Muscle layer of colon (tissue), 2 donors: ENCODE data around the gene KLC1.
"Not testable (repeated sequence)": the region's sequence is repeated elsewhere in the genome, so short reads cannot be mapped to it uniquely, and the experiment has no call there.

Source experiments
- H3K27ac ChIP-seq: one replicate; pipeline ENCODE4 v1.7.0; 2013; ENCODE audit warnings: low read depth, mild to moderate bottlenecking, low read length, moderate library complexity
- H3K27me3 ChIP-seq, 2 donors: one replicate each; pipeline ENCODE4 v1.7.0; 2013; ENCODE audit warnings: low read length in 2 of 2, mild to moderate bottlenecking in 2 of 2; ENCODE audit not compliant: insufficient read depth in 2 of 2, control insufficient read depth in 1 of 2
- H3K36me3 ChIP-seq: one replicate; pipeline ENCODE4 v1.7.0; 2013; ENCODE audit warnings: mild to moderate bottlenecking, low read length; ENCODE audit not compliant: insufficient read depth
- H3K4me1 ChIP-seq: one replicate; pipeline ENCODE4 v1.7.0; 2013; ENCODE audit warnings: mild to moderate bottlenecking, low read length; ENCODE audit not compliant: insufficient read depth
- H3K4me3 ChIP-seq, 2 donors: one replicate each; pipeline ENCODE4 v1.7.0; 2013; ENCODE audit warnings: low read length in 2 of 2, low read depth in 1 of 2, mild to moderate bottlenecking in 1 of 2, moderate library complexity in 1 of 2
- H3K9ac ChIP-seq: one replicate; pipeline ENCODE4 v1.7.0; 2013; ENCODE audit warnings: low read length
- H3K9me3 ChIP-seq: one replicate; pipeline ENCODE4 v1.7.0; 2013; ENCODE audit warnings: mild to moderate bottlenecking, low read length
- donor health status: abdominal sarcoma.
- donor health status: Adenocarcinoma of cecum.

KLC1 gene

DNA sequence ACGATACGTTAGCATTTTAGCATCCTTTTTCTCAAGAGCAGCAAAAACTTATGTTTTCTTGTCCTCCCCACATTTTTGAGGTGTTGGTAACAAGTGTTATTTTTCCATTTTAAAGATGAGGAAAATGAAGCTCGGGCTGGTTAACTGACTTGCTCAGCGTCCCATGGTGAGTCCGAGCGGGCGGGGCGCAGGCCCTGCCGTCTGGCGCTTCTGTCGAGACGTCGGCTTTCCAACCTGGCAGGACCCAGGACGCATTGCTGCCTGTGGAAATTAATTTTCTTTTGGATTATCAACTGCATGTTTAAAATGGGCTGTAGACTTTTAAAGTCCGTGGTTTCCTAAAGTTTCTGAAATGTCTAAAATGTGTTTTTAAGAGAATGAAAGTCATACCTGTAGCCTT is 55.9 kb downstream of the KLC1 start:
- H3K4me3 ChIP-seq, result no peak overlapping the region
- H3K9me3 ChIP-seq, result no peaks in the 10 kb centered on the region
- H3K9ac ChIP-seq, result no peak overlapping the region
- peaks cover 5% of the 10 kb centered on the region for H3K4me1 ChIP-seq
- peaks cover 58% of the 10 kb centered on the region for H3K36me3 ChIP-seq
- no peak overlapping the region for H3K27ac ChIP-seq
- no peaks in the 10 kb centered on the region for H3K27me3 ChIP-seq

DNA sequence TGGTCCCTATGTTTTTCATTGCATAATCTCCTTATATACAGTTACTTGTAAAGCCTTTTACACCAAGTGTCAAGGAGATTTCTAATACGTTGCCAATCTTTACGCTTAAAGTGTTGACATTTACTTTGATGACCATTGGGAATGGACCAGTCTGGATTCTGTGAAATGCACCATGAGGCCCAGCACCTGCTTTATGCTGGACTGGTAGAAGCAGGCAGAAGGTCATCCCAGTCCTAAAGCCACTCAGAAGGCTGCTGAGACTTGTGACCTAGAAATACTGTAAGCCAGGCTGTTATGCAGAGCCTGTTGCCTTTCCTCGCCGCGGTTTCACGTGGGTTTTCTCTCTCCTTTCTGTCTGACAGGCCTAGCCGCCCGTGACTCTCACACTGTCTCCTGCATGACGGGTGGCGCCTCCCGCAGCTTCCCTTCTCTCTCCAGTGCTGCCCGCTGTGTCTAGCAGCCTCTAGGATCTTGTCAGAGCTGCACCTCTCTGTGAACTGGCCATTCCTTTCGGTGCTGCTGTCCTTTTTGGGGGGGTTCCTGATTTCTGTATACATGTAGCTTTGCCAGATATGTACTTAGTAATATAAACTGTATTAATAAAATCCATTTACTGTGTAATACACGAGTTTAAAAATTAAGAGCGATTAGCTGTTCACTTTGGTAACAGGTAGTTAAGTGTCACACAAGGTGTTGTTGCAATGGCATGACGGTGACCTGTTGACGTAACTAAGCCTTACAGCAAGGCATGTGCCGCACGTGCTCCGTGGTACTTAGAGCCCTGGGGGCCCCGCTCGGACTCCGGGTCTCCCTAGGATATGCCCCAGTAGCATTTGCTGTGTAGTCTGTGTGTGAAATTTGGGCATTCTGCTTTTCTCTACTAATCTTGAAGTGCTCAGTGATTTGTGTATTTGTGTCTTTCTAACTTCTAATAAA is 56.5 kb downstream of the KLC1 start:
- H3K4me1 ChIP-seq, result peaks cover 5% of the 10 kb centered on the region
- H3K4me3 ChIP-seq, result no peak overlapping the region
- peaks cover 52% of the 10 kb centered on the region for H3K36me3 ChIP-seq
- H3K9ac ChIP-seq, result no peak overlapping the region
- H3K9me3 ChIP-seq, result no peaks in the 10 kb centered on the region
- H3K27me3 ChIP-seq, result no peaks in the 10 kb centered on the region
- no peak overlapping the region for H3K27ac ChIP-seq

DNA sequence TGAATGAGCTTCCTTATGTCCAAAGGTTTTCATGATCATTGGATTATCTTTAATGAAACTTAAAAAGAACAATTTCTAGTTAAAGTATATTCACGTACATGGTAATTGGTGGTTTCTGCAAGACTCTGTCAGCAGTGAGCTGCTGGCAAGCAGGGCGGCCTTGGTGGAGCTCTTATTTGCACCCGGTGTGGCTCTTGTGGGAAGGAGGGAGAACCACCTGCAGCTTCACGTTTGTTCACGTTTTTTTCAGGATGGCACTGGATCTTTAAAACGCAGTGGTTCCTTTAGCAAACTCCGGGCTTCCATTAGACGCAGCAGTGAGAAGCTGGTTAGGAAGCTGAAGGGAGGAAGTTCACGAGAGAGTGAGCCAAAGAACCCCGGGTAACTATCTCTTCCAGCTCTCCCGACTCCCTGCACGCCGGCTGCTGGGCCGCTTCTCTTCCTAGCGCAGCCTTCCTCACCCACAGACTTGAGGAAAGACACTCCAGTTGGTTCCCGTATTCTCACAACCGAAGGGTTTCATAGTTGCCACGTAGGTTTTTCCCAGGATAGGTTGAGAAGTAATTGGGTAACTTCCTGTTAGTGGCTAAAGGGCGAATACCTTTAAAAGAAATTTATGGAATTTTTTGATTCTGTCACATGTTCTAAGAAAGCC is 57.9 kb downstream of the KLC1 start:
- no peak overlapping the region for H3K9ac ChIP-seq
- H3K36me3 ChIP-seq, result peaks cover 43% of the 10 kb centered on the region
- no peaks in the 10 kb centered on the region for H3K9me3 ChIP-seq
- H3K27me3 ChIP-seq, result no peaks in the 10 kb centered on the region
- no peak overlapping the region for H3K27ac ChIP-seq
- H3K4me1 ChIP-seq, result peaks cover 5% of the 10 kb centered on the region
- no peak overlapping the region for H3K4me3 ChIP-seq

DNA sequence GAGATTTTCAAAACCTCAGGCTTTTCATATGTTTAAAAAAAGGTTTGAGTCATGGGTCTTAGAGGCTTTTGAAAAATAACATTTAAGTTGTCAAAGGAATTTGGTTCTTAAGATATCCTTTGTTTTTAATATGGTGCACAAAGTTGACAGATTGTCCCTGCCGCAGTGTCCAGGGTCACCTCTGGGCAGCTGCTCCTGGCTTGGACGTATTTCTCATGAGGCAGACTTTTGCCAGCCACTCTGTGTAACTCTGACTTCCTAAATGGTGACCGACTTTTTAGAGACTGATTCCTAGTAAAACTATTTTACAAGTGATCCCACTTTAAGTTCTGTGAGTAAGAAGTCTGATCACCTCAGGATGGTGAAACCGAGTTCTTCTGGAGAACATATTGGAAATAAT is 58.7 kb downstream of the KLC1 start:
- H3K9me3 ChIP-seq, result no peaks in the 10 kb centered on the region
- H3K9ac ChIP-seq, result no peak overlapping the region
- H3K27me3 ChIP-seq, result no peaks in the 10 kb centered on the region
- no peak overlapping the region for H3K4me3 ChIP-seq
- peaks cover 43% of the 10 kb centered on the region for H3K36me3 ChIP-seq
- H3K4me1 ChIP-seq, result peaks cover 5% of the 10 kb centered on the region
- no peak overlapping the region for H3K27ac ChIP-seq

DNA sequence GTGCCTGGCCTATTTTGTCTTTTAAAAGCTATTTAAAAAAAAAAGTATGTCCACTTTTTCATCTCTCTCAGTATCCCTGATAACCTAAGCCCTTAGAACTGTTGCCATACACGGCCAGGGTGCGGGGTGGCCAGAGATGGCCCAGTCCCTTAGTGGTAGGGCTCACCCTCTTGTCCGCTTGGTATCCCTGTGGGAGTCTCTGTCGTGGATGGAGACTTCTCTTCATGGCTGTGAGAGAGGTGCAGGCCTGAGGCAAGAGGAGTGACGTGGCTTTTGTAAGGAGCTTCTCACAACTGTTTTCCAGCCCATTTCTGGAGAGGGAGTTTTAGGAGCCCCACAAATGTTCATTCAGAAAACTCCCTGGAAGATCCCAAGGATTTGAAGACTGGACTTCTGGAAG is 59.4 kb downstream of the KLC1 start:
- no peak overlapping the region for H3K9ac ChIP-seq
- H3K27ac ChIP-seq, result no peak overlapping the region
- H3K36me3 ChIP-seq, result peaks cover 41% of the 10 kb centered on the region
- peaks cover 5% of the 10 kb centered on the region for H3K4me1 ChIP-seq
- no peaks in the 10 kb centered on the region for H3K9me3 ChIP-seq
- no peaks in the 10 kb centered on the region for H3K27me3 ChIP-seq
- H3K4me3 ChIP-seq, result no peak overlapping the region

DNA sequence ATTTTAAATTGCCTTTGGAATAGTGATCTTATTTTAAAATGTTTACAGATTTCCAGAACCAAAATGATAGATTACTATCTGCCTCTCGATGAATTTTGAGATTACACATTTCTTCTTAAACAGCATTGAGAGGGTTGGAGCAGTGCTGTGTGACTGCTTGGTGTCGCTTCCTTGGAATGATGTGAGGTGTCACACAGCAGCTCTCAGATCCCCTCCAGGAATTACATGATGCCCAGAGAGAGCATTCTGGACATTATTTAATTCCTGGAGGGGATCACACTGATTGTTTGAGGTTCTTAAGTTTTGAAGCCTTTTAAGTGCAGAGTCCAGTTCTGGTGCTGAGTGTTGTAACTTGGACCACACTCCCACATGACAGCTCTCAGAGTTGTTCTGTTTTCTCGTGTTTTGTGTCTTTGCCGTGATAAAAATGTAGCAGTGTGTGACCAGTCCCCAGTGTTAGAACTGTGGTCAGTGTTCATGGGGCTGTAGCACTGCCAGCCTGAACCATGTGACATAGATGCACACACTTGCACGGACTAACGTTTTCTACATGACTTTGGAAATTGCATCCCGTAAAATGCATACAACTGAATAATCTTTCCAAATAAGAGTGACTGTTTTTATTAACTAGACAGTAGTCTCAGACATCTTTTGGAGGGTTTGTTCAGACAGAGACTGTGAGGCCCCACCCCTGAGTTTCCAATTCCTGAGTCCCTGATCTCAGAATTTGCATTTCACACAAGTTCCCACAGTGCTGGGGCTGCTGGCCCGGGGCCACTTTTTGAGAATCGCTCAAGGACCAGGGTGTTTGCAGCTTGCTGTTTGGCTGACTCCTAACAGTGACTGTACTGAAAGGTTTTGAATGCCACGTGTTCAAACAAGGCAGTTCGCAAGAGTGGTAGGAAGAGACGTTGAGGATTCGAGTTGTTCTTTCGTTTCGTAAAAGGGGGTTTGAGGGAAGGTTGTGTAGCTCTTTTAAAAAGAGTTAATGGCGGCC is 60.2 kb downstream of the KLC1 start:
- H3K27me3 ChIP-seq, result no peaks in the 10 kb centered on the region
- no peak overlapping the region for H3K4me3 ChIP-seq
- no peak overlapping the region for H3K9ac ChIP-seq
- H3K36me3 ChIP-seq, result peaks cover 46% of the 10 kb centered on the region
- no peaks in the 10 kb centered on the region for H3K9me3 ChIP-seq
- H3K4me1 ChIP-seq, result peaks cover 5% of the 10 kb centered on the region
- no peak overlapping the region for H3K27ac ChIP-seq

DNA sequence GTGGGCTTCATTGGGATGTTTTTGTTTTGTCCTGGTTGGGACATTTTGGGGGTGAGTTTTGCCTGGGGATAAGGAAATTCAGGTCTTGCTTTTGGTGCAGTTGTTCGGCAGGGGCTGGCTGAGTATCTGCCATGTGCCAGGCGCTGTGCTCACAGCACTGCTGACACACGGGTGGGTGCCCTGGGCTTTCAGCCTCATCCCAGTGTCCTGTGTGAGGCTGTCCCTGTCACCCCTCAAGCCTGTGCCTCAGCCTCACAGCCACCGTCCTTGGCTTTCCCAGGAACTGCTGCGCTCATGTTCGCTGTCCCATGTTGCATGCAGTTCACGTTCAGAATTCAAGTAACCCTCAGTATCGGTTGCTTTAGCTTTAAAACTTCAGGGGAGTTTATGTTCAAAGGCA is 61.3 kb downstream of the KLC1 start:
- H3K4me3 ChIP-seq, result no peak overlapping the region
- no peaks in the 10 kb centered on the region for H3K27me3 ChIP-seq
- peaks cover 48% of the 10 kb centered on the region for H3K36me3 ChIP-seq
- no peak overlapping the region for H3K9ac ChIP-seq
- H3K4me1 ChIP-seq, result peaks cover 6% of the 10 kb centered on the region
- H3K9me3 ChIP-seq, result no peaks in the 10 kb centered on the region
- H3K27ac ChIP-seq, result no peak overlapping the region

DNA sequence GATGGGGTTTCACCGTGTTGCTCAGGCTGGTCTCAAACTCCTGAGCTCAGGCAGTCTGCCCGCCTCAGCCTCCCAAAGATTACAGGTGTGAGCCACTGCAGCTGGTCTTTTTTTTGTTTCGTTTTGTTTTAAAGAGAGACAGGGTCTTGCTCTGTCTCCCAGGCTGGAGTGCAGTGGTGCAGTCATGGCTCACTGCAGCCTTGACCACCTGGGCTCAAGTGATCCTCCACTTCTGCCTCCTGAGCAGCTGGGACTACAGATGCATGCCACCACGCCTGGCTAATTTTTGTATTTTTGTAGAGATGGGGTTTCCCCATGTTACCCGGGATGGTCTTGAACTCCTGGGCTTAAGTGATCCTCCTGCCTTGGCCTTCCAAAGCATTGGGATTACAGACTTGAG is 62.6 kb downstream of the KLC1 start:
- H3K9me3 ChIP-seq, H3K9ac ChIP-seq, H3K27ac ChIP-seq, H3K4me3 ChIP-seq, H3K27me3 ChIP-seq: not testable (repeated sequence)
- peaks cover 35% of the 10 kb centered on the region for H3K36me3 ChIP-seq
- peaks cover 17% of the 10 kb centered on the region for H3K4me1 ChIP-seq

DNA sequence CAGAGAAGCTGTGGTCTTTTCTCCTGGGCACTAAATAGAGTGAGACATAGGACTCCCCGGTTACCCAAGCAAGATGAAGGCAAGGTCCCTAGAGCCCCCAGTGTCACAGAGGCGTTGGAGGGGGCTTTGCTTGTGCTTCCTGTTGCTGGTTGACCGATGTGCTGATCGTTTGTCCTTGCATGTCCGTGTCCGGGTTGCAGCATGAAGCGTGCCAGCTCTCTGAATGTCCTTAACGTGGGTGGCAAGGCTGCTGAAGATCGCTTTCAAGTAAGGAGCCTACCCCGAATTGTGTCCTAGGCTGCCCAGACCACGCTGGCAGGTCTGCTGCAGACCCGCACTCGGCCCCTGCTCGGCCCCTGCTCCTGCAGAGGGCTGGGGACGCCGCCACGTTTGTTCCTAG is 63.1 kb downstream of the KLC1 start:
- Histone ChIP-seq H3K4me1 (peaks cover 22% of the 10 kb centered on the region), H3K36me3 (peaks cover 30% of the 10 kb centered on the region), H3K27ac (no peak overlapping the region), H3K9me3 (no peaks in the 10 kb centered on the region), H3K4me3 (no peak overlapping the region), H3K27me3 (no peaks in the 10 kb centered on the region), H3K9ac (no peak overlapping the region)

DNA sequence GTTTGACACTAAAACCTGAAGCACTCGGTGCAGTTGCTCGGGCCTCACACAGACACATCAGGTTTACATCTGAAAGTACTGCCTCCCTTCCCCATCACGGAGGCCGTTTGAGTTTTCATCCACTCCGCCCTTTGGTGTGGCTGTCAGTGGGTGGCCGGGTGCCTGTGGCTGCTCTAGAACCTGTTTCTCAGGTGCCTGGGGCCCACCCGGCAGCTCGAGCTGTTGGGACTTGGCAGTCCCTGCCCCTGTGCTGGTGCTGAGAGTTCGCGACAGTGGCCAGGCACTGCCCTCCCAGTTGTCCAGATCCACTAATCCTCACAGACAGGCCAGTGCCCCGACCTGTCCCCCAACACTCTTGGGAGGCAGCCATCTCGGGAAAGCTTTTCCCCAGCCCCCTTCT is 63.9 kb downstream of the KLC1 start:
- Histone ChIP-seq H3K27ac (no peak overlapping the region), H3K9me3 (no peaks in the 10 kb centered on the region), H3K4me3 (no peak overlapping the region), H3K36me3 (peaks cover 34% of the 10 kb centered on the region), H3K27me3 (no peaks in the 10 kb centered on the region), H3K4me1 (peaks cover 29% of the 10 kb centered on the region), H3K9ac (no peak overlapping the region)

DNA sequence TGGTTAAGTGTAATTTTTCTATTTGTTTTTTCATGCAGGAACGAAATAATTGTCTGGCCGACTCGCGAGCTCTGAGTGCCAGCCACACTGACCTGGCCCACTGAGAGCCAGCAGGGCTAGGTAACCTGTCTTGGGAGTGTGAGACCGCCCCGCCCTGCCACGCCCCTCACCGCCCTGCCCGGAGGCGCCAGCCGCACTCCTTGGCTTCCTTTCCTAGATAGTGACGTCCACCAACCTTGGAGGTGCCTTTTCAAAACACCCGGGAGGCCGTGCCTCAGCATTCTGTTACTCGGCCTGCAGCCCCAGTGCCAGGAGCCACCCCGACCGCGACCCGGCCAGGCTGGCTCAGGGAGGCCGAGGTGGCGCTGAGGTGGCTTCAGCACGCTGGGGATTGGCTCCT is 64.5 kb downstream of the KLC1 start:
- Histone ChIP-seq H3K9me3 (no peaks in the 10 kb centered on the region), H3K27me3 (no peaks in the 10 kb centered on the region), H3K9ac (no peak overlapping the region), H3K27ac (no peak overlapping the region), H3K4me1 (peaks cover 36% of the 10 kb centered on the region), H3K36me3 (peaks cover 40% of the 10 kb centered on the region), H3K4me3 (no peak overlapping the region)
